Hepatocyte (in vitro differentiated cells): ENCODE data around the gene SPG11.
A peak's percentile ranks its signal among the peaks of the same experiment; 100 is the strongest.

Experiments used
- CTCF ChIP-seq: fragments of 200-600 bp; sonication (generic); IDR thresholded peaks from 2 replicates; pipeline ENCODE4 v1.5.1; 2016; ENCODE audit warnings: antibody characterized with exemption, mild to moderate bottlenecking; ENCODE audit not compliant: poor library complexity
- EZH2phosphoT487 ChIP-seq: fragments of 200-600 bp; sonication (generic); IDR thresholded peaks from one replicate; pipeline ENCODE4 v1.6.1; 2018; ENCODE audit warnings: antibody characterized with exemption, mild to moderate bottlenecking, low read depth, moderate library complexity; ENCODE audit not compliant: unreplicated experiment, severe bottlenecking

GRCh38 chr15:44710236-44711095, 47.0 kb upstream of the SPG11 start:
- peak; percentile 47 for TF ChIP-seq CTCF
- no peak for TF ChIP-seq EZH2phosphoT487
